HUDEP-2 (cell line): Measurements from ENCODE around the gene EIF3F.

Experiments
- DNase-seq, 76 experiments: peaks; one replicate each; lab custom pipeline; 2025; ENCODE audit not compliant: unreplicated experiment in 76 of 76; lab: John Stamatoyannopoulos, UW

The EIF3F gene

GRCh38 chr11:8036002-8036802 is 49.1 kb downstream of the EIF3F start:
- DNase-seq = no peak

DNA sequence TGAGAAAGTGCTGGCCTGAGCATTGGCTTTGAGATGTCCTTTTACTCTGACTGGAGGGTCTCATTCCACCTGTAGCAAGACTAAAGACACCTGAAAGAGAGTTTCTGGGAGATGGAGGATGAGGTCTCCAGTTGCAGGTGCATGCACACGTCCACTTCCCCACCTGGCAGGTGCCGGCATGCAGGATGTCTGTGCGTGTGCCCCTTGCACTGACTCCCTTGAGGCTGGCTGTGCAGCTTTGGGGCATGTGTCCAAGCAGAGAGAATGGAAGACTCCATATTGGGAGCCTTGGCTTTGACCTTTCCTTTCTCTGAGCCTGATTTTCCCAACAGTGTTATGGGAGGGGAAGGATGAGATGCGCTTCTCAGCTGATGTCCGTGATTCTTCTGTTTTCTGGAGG is 49.8 kb downstream of the EIF3F start:
- no peak for DNase-seq

DNA sequence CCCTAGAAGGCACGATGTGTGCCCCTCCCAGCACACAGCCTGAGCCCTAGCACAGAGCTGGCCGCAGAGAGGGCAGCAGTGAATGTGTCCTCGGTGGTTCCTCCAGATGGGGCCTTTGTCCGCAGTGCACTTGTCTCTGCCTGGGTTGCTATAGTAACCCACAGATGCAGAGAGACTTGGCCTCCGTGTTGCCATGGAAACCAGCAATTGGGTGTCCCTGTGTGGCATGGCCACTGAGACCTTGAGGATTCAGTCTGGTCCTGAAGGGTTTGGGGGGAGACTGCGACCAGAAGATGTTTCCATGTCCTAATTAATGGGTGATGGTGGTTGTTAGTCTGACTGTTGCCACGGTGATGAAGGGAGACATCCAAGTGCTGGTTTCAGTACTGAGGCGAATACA is 51.3 kb downstream of the EIF3F start:
- DNase-seq = no peak

- DNase-seq = no peak
Observed at GRCh38 chr11:8038811-8039529, 51.8 kb downstream of the EIF3F start.

DNA sequence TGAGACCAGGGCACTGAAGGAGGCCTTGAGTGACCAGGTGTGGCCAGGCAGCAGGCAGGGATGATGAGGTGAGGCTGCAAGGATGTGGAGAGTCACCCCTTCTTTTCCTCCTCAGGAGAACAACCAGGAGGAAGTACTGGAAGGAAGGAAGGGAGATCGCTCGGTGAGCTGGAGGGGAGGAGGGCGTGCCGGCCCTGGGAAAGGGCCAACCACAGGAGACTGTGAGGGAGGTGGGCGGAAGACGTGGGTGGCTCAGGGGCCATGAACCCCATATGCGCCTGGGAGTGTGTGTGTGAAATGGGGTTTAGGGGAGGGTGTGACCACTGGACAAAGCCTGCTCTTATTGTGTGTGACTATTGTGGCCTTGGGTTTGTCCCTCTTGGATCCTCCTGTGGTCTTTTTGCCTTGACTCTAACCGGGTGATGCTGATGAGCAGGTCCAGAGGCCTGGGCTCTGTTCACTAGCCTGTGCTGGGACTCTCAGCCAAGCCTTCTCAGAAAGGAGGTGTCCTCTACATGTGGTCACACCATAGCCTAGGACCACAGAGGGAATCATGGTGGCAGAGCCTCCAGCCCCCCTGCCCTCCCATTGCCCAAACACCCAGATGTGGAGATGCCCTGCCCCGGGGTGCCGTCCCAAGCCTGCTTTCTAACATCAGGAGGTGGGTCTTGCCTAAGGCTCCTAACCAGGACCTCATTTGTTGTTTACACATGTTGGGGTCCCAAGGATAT is 52.6 kb downstream of the EIF3F start:
- no peak for DNase-seq

GRCh38 chr11:8040261-8040920 is 53.3 kb downstream of the EIF3F start:
- no peak for DNase-seq

GRCh38 chr11:8040921-8041285 is 53.8 kb downstream of the EIF3F start:
- no peak for DNase-seq

- no peak for DNase-seq
Observed at GRCh38 chr11:8041576-8041975, 54.4 kb downstream of the EIF3F start.

GRCh38 chr11:8043756-8044155 is 56.6 kb downstream of the EIF3F start:
- DNase-seq = no peak

DNA sequence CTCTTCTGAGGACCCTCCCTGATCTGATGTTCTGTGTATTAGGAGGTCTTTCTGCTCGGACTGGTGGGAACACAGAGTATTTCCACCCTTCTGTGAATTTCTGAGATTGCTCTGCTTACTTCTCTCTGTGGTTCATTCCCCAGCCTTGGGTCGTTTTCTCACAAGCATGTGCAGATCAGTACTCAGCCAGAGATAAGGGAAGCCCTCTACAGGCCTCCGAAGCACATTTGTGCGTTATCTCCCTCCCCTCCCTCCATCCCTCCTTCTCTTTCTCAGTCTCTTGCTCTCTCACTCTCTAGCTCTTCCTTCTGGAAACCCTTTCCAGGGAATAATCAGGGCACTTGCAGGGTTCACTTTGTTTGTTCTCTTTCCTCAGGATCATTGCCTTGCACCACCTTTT is 58.7 kb downstream of the EIF3F start:
- no peak for DNase-seq

DNA sequence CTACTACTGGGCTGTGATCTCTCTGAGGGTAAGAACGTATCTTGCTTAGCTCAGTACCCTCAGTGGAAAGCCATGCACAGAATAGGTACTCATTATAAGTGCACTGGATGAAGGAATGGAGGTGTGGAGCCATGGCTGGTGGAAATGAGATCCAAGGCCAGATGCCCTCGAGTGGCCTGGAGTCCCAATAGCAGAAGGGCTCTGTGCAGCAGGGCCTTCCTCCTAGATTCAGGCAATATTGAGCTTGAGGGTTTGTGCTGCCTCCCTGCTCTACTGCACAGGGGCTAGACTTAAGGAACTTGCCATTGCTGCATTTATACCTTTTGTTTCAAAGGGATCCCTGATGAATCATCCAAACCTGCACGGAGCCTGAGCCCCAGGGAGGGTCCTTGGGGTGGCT is 60.2 kb downstream of the EIF3F start:
- no peak for DNase-seq

GRCh38 chr11:8049084-8049483 is 61.9 kb downstream of the EIF3F start:
- no peak for DNase-seq
